OCI-LY7 (cell line): ENCODE results near the gene USP32. TPM values are rescaled to one million over a fixed set of nuclear protein-coding genes. Genes with fewer than 3 reads are reported as not detected.
"Not testable (repeated sequence)": the region's sequence is repeated elsewhere in the genome, so short reads cannot be mapped to it uniquely, and the experiment has no call there.

Source experiments
- BruUV-seq: library from RNA; stranded (reverse); fragments of 400-500 nt; replicated peaks from 2 replicates; lab custom pipeline; 2021; lab: Mats Ljungman, UMichigan
- CTCF ChIA-PET: fragments of 300-600 bp; sonication (Branson Sonifier 250); formaldehyde crosslinking; loops from one replicate; lab custom pipeline; 2022; ENCODE audit warnings: antibody characterized with exemption; ENCODE audit not compliant: unreplicated experiment; lab: Charles Lee
- POLR2A ChIA-PET: fragments of 300-600 bp; sonication (Branson Sonifier 250); formaldehyde crosslinking; loops from one replicate; lab custom pipeline; 2022; ENCODE audit warnings: antibody characterized with exemption; lab: Charles Lee
- DNase-seq: peaks from one replicate; pipeline ENCODE4 v3.0.0-alpha.2; 2015; ENCODE audit warnings: low spot score
- H2AFZ ChIP-seq: fragments of 200-600 bp; sonication (generic), shearing (Covaris generic); 2 replicates; pipeline ENCODE4 v1.6.1; 2014; ENCODE audit warnings: mild to moderate bottlenecking, antibody characterized with exemption, low read length, moderate library complexity
- H3K27ac ChIP-seq: fragments of 200-600 bp; sonication (generic); 2 replicates; pipeline ENCODE4 v1.5.1; 2014; ENCODE audit warnings: mixed run types, low read depth, mild to moderate bottlenecking, moderate library complexity, low read length, inconsistent platforms; ENCODE audit not compliant: poor library complexity, severe bottlenecking
- H3K36me3 ChIP-seq: fragments of 200-600 bp; sonication (generic); 2 replicates; pipeline ENCODE4 v1.6.1; 2014; ENCODE audit warnings: mild to moderate bottlenecking, antibody characterized with exemption, low read length, moderate library complexity, mixed read lengths; ENCODE audit not compliant: insufficient read depth
- H3K4me1 ChIP-seq: fragments of 200-600 bp; sonication (generic); 2 replicates; pipeline ENCODE4 v1.5.1; 2014; ENCODE audit warnings: mild to moderate bottlenecking, low read length; ENCODE audit not compliant: insufficient read depth, poor library complexity, severe bottlenecking
- H3K4me2 ChIP-seq: fragments of 200-600 bp; sonication (generic); 2 replicates; pipeline ENCODE4 v1.6.1; 2014; ENCODE audit warnings: mild to moderate bottlenecking, low read length
- H3K4me3 ChIP-seq: fragments of 200-600 bp; sonication (generic); 2 replicates; pipeline ENCODE4 v1.5.1; 2014; ENCODE audit warnings: mild to moderate bottlenecking, low read depth, low read length; ENCODE audit not compliant: poor library complexity, severe bottlenecking
- H3K79me2 ChIP-seq: fragments of 200-600 bp; sonication (generic); 2 replicates; pipeline ENCODE4 v1.6.1; 2016; ENCODE audit warnings: low read depth, mild to moderate bottlenecking, low read length, moderate library complexity, mixed read lengths; ENCODE audit not compliant: insufficient read depth
- H3K9me2 ChIP-seq: fragments of 200-600 bp; sonication (generic); 2 replicates; pipeline ENCODE4 v1.6.1; 2016; ENCODE audit warnings: mild to moderate bottlenecking, low read length, mixed read lengths; ENCODE audit not compliant: insufficient read depth
- H3K9me3 ChIP-seq: fragments of 200-600 bp; sonication (generic); 2 replicates; pipeline ENCODE4 v1.6.1; 2014; ENCODE audit warnings: mild to moderate bottlenecking, mixed run types, low read length, mixed read lengths
- H4K20me1 ChIP-seq: fragments of 200-600 bp; sonication (generic); 2 replicates; pipeline ENCODE4 v1.6.1; 2014; ENCODE audit warnings: mild to moderate bottlenecking, antibody characterized with exemption, low read length, moderate library complexity, mixed read lengths; ENCODE audit not compliant: insufficient read depth
- EZH2phosphoT487 ChIP-seq: fragments of 200-600 bp; sonication (generic); IDR thresholded peaks from 2 replicates; pipeline ENCODE4 v1.6.1; 2018; ENCODE audit warnings: low read depth, borderline replicate concordance, mild to moderate bottlenecking, mixed run types, antibody characterized with exemption, low read length, moderate library complexity, mixed read lengths
- intact Hi-C: fragments of 100-400 bp; cut with micrococcal nuclease; formaldehyde crosslinking; loops from one replicate; pipeline ENCODE4 v1.10.0; 2022; ENCODE audit not compliant: unreplicated experiment
- total RNA-seq, 2 experiments: library from RNA; depleted of rRNA in 1 of 2; stranded (reverse); fragments of >200 nt in 1 of 2; shearing (Covaris generic) in 1 of 2; gene quantifications; 2 replicates each; pipeline ENCODE4 v1.2.3, GENCODE V29; 2014 to 2022
- TF ChIP-seq, protein P1 (sequence below): fragments of 200-600 bp; sonication (generic); conservative IDR thresholded peaks from 2 replicates; pipeline ENCODE4 v1.5.1; 2014; ENCODE audit warnings: mild to moderate bottlenecking, antibody characterized with exemption, low read length, moderate library complexity, mixed read lengths

The USP32 gene
- total RNA-seq, 2 experiments from 2014 or later, result 16.9 to 28.0 TPM

DNA sequence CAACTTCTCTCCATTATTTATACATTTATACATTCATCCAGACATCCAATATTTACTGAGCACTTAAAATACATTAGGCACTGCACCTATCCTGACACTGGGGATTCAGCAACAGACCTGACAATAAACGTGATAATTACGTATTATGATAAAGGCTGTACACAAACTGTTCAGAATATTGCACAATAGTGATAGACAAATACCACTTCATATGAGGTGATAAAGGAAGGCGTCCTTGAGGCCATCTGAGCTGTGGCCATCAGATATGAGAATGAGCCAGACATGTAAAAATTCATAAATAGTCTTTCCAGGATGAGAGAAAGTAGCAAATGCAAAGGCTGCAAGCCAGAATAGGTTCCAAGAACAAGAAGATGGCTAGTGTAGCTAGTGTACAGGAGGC is 8.6 kb downstream of the USP32 start:
- BruUV-seq, result no TSS peak
- H4K20me1 ChIP-seq, result no peaks in the 10 kb centered on the region

DNA sequence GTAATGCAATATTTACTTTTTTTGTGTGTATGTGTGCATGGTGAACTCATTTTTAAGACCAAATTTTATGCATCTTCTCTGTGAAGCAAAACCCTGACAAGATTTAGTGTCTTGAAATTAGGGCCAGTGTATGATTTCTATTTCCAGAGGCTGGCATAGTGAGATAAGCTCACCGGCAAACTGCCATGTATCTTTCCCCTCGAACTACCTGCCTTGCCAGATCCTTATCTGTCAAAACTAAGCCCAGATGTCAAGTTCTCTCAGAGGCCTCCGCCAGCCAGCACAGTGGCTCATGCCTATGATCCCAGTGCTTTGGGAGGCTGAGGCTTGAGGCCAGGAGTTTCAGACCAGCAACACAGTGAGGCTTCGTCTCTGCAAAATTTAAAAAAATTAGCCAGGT is 10.0 kb downstream of the USP32 start:
- intact Hi-C loops, result no loop called here
- no peaks in the 10 kb centered on the region for H3K9me3 ChIP-seq
- H3K27ac ChIP-seq, result no peak overlapping the region
- H3K4me3 ChIP-seq, result no peak overlapping the region
- peaks cover 15% of the 10 kb centered on the region for H3K79me2 ChIP-seq
- H2AFZ ChIP-seq, result no peak overlapping the region
- H3K4me1 ChIP-seq, result no peaks in the 10 kb centered on the region
- H3K36me3 ChIP-seq, result no peaks in the 10 kb centered on the region
- ChIA-PET POLR2A (interaction anchor here (0.5 kb wide), 1 partner anchor 9 kb away, joined by 3 read pairs; no protein-coding TSS in a partner anchor), CTCF (no interaction called here)
- H4K20me1 ChIP-seq, result no peaks in the 10 kb centered on the region
- no TSS peak for BruUV-seq
- no peak for DNase-seq
- H3K9me2 ChIP-seq, result no peaks in the 10 kb centered on the region
- TF ChIP-seq EZH2phosphoT487, result no peak
- TF ChIP-seq, protein P1, sequence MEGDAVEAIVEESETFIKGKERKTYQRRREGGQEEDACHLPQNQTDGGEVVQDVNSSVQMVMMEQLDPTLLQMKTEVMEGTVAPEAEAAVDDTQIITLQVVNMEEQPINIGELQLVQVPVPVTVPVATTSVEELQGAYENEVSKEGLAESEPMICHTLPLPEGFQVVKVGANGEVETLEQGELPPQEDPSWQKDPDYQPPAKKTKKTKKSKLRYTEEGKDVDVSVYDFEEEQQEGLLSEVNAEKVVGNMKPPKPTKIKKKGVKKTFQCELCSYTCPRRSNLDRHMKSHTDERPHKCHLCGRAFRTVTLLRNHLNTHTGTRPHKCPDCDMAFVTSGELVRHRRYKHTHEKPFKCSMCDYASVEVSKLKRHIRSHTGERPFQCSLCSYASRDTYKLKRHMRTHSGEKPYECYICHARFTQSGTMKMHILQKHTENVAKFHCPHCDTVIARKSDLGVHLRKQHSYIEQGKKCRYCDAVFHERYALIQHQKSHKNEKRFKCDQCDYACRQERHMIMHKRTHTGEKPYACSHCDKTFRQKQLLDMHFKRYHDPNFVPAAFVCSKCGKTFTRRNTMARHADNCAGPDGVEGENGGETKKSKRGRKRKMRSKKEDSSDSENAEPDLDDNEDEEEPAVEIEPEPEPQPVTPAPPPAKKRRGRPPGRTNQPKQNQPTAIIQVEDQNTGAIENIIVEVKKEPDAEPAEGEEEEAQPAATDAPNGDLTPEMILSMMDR, result no peak
- no peak overlapping the region for H3K4me2 ChIP-seq

More for the DNA sequence above, 8.6 kb downstream of the USP32 start:
- intact Hi-C loops, result no loop called here
- POLR2A ChIA-PET, result no interaction called here
- H3K9me2 ChIP-seq, result no peaks in the 10 kb centered on the region
- no peaks in the 10 kb centered on the region for H3K9me3 ChIP-seq
- H3K36me3 ChIP-seq, result no peaks in the 10 kb centered on the region
- H3K79me2 ChIP-seq, result peaks cover 28% of the 10 kb centered on the region
- CTCF ChIA-PET, result no interaction called here
- no peak overlapping the region for H3K4me3 ChIP-seq
- H3K4me2 ChIP-seq, result no peak overlapping the region
- no peak overlapping the region for H3K27ac ChIP-seq
- H2AFZ ChIP-seq, result no peak overlapping the region
- DNase-seq, result no peak
- H3K4me1 ChIP-seq, result peaks cover under 1% of the 10 kb centered on the region
- no peak for TF ChIP-seq EZH2phosphoT487
- TF ChIP-seq, protein P1, result no peak

DNA sequence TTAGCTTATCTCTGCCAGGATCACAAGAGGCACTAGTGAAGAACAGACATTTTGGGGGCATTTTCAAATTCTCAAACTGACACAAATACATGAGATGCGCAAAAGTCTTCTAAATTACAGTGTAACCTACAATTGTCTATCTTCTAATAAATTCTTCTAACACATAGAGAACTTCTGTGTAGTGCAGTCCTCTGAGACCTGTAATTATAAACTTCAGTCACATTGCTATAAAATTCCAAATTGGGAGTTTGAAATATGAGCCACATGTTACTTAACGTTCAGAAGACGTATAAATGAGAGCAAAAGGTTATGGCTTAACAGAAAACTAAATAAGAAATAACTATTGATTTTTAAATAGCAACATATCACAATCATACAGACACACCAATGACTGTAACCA is 12.5 kb downstream of the USP32 start:
- H3K4me2 ChIP-seq, BruUV-seq, H3K79me2 ChIP-seq, CTCF ChIA-PET, H3K36me3 ChIP-seq, intact Hi-C loops, H3K4me3 ChIP-seq, H3K9me3 ChIP-seq, H3K27ac ChIP-seq, H4K20me1 ChIP-seq, H2AFZ ChIP-seq, H3K4me1 ChIP-seq, DNase-seq, H3K9me2 ChIP-seq: not testable (repeated sequence)
- POLR2A ChIA-PET, result interaction anchor here (1.4 kb wide), 1 partner anchor 10 kb away, joined by 3 read pairs; no protein-coding TSS in a partner anchor

DNA sequence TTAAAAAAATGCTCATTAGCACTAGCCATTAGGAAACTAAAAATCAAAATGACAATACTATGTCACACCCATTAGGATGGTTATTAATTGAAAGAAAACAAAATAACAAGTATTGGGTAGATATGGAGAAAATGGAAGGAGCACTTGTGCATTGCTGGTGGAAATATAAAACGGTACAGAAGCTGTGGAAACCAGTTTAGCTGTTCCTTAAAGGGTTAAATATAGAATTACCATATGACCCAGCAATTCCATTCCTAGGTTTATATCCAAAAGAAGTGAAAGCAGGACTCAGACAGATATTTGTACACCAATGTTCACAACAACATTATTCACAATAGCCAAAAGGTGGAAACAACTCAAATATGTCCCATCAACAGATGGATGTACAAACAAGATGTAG is 13.7 kb downstream of the USP32 start:
- H3K27ac ChIP-seq, H2AFZ ChIP-seq, CTCF ChIA-PET, intact Hi-C loops, H3K4me2 ChIP-seq, BruUV-seq, H3K9me3 ChIP-seq, POLR2A ChIA-PET, H3K4me3 ChIP-seq, H3K36me3 ChIP-seq, H3K79me2 ChIP-seq, H3K4me1 ChIP-seq, DNase-seq, H3K9me2 ChIP-seq, H4K20me1 ChIP-seq: not testable (repeated sequence)
